GM19043 (cell line): Measurements from ENCODE around the gene ABHD16A.

Source experiments
- ATAC-seq: cut with Tn5 transposase; IDR thresholded peaks from one replicate; pipeline ENCODE4 v1.9.1; 2021; ENCODE audit warnings: low read depth; ENCODE audit not compliant: unreplicated experiment

ABHD16A gene

GRCh38 chr6:31642798-31643570, 60.1 kb downstream of the ABHD16A start:
- no peak for ATAC-seq

DNA sequence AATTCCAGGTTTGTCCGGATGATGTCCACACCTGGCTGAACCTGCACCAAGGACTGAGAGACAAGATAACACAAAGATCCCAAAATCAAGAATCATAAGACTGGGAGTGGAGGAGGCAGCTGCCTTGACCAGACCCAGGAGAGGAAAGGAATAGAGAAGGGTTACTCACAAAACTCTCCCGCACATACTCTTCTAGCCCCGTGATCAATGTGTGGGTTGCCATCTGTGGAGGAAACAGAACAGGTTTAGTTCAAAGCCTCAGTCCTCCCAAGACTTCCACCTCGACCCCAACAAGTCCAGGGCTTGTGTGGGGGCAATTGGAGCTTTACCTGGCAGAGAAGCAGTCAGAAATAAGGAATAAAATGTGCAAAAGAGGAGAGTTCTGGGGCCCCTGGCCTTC, 61.8 kb downstream of the ABHD16A start:
- ATAC-seq = no peak

GRCh38 chr6:31640612-31641011, 62.5 kb downstream of the ABHD16A start:
- no peak for ATAC-seq

DNA sequence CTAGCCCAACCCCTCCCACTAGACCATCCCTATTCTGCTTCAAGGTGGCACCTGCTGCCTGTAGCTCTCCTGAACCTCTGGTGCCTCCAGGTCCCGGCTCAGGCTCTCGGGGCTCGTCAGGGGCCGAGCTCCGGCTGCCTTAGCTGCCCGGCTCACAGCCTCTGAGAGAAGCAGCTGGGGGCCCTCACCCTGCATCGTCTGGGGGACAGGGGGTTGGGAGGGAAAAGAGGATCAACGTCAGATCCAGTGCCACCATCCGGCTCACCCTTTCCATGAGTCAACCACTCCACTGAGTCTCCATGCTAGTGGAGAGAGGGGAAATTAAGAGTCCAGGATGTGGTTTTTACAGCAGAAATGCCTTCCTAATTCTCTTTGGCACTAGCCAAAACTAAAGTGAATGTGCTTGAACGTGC, 63.7 kb downstream of the ABHD16A start:
- ATAC-seq = no peak

- no peak for ATAC-seq
Measured at GRCh38 chr6:31639043-31639442, 64.1 kb downstream of the ABHD16A start.
